Activated CD8-positive, alpha-beta memory T cell treated with anti-CD3 and anti-CD28 coated beads, Interleukin-2, amount 10 ng/mL, durations not matched to agents 7 days and 5 days (primary cell): ENCODE measurements around the gene ESRRG. TPM values are rescaled to one million over a fixed set of nuclear protein-coding genes. Genes with fewer than 3 reads are reported as not detected.
"Not testable (repeated sequence)": the region's sequence is repeated elsewhere in the genome, so short reads cannot be mapped to it uniquely, and the experiment has no call there.

Experiments
- ATAC-seq: fragments of 150-1000 bp; cut with Tn5 transposase; one replicate; pipeline ENCODE4 v1.10.0; 2021; ENCODE audit warnings: moderate library complexity
- CTCF ChIA-PET: fragments of 350-600 bp; sonication (Branson Sonifier 250); formaldehyde crosslinking; loops from one replicate; lab custom pipeline; 2021; ENCODE audit warnings: antibody characterized with exemption; lab: Charles Lee
- DNase-seq: peaks from one replicate; pipeline ENCODE4 v3.0.0-alpha.2; 2020
- H3K27ac Mint-ChIP-seq: one replicate; pipeline ENCODE4 v1.8.0; 2021; ENCODE audit warnings: mild to moderate bottlenecking, mixed read lengths
- H3K27me3 Mint-ChIP-seq: one replicate; pipeline ENCODE4 v1.8.0; 2021; ENCODE audit warnings: mixed read lengths
- H3K36me3 Mint-ChIP-seq: one replicate; pipeline ENCODE4 v1.8.0; 2021; ENCODE audit warnings: mild to moderate bottlenecking, mixed read lengths
- H3K4me1 Mint-ChIP-seq: one replicate; pipeline ENCODE4 v1.8.0; 2021; ENCODE audit warnings: mixed read lengths
- H3K4me3 Mint-ChIP-seq: one replicate; pipeline ENCODE4 v1.8.0; 2021; ENCODE audit warnings: mild to moderate bottlenecking, moderate library complexity, mixed read lengths
- H3K9me3 Mint-ChIP-seq: one replicate; pipeline ENCODE4 v1.8.0; 2022; ENCODE audit warnings: low read depth, mixed read lengths
- total RNA-seq, 2 experiments: library from RNA; stranded (reverse); gene quantifications; one replicate each; pipeline ENCODE4 v1.2.3, GENCODE V29; 2021

ESRRG gene
- total RNA-seq, 2 experiments from 2014 or later, result not detected

GRCh38 chr1:216731562-216731961, 8.3 kb upstream of the ESRRG start:
- CTCF ChIA-PET, result no interaction called here
- Mint-ChIP-seq H3K9me3 (peaks cover 3% of the 10 kb centered on the region), H3K4me3 (no peak overlapping the region), H3K36me3 (no peaks in the 10 kb centered on the region), H3K4me1 (no peaks in the 10 kb centered on the region), H3K27me3 (no peaks in the 10 kb centered on the region), H3K27ac (no peak overlapping the region)
- no peak for ATAC-seq
- no peak for DNase-seq

DNA sequence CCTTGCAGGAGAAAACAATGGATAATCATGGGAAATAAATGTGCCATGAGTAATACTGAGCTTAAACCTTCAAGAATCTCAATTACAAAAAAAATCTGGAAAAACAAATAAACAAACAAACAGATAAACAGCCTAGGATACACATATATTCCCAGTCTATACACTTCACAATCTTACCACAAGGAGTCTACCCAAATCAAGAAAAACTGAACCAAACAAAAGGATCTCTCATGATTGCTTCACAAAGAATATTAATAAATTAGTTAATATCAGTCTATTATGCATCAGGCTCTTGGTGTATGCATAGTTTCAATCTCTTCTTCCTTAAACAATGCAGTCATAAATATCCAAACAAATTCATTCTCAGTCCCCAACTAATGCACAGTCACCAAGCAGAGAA, 3.2 kb upstream of the ESRRG start:
- Mint-ChIP-seq H3K27ac (no peak overlapping the region), H3K4me3 (no peak overlapping the region), H3K27me3 (peaks cover 14% of the 10 kb centered on the region), H3K36me3 (no peaks in the 10 kb centered on the region), H3K9me3 (no peaks in the 10 kb centered on the region), H3K4me1 (no peaks in the 10 kb centered on the region)
- CTCF ChIA-PET, result no interaction called here
- ATAC-seq (no peak), DNase-seq (no peak)

DNA sequence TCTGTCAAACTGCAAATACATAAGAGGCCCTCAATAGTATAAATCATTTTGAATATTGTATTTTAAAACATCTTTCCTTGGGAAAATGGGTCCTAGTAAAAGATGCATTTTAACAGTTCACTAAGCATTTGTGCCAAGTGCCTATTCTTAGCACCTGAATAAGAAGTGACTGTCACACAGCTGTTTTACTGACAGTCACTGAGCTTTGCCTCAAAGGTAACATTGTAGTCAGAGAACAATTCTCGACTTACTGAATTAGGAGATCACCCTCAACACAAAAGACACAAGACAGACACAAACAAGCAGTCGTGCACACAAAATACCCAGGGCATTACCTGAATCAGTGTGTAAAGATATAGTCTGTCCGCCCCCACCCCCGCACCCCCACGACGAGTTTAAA, 408 bp downstream of the ESRRG start:
- ATAC-seq (no peak), DNase-seq (no peak)
- CTCF ChIA-PET, result no interaction called here
- no peaks in the 10 kb centered on the region for H3K36me3 Mint-ChIP-seq
- no peak overlapping the region for H3K4me3 Mint-ChIP-seq
- H3K9me3 Mint-ChIP-seq, result no peaks in the 10 kb centered on the region
- H3K27me3 Mint-ChIP-seq, result peaks cover 14% of the 10 kb centered on the region
- H3K4me1 Mint-ChIP-seq, result no peaks in the 10 kb centered on the region
- H3K27ac Mint-ChIP-seq, result no peak overlapping the region

DNA sequence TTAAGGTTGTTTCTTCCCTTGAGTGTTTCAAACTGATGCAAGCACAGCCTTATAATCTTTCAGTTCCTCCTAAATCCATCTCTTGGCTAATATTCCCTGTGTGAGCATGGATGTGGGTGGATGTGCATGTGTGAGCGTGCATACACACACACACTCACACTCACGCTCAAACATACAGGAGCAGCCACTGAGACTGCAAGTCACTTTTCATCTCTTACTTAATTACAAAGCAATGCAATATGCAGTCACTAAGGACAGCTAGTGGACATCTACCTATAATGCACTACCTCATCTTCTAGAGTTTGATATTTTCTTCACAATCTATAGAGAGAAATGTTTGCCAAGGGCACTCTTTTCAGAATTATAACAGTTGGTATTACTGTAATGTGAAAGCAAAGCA, 1.4 kb downstream of the ESRRG start:
- DNase-seq (no peak), ATAC-seq (no peak)
- no peaks in the 10 kb centered on the region for H3K4me1 Mint-ChIP-seq
- H3K27ac Mint-ChIP-seq, result no peak overlapping the region
- H3K4me3 Mint-ChIP-seq, result no peak overlapping the region
- peaks cover 14% of the 10 kb centered on the region for H3K27me3 Mint-ChIP-seq
- CTCF ChIA-PET, result no interaction called here
- no peaks in the 10 kb centered on the region for H3K9me3 Mint-ChIP-seq
- H3K36me3 Mint-ChIP-seq, result no peaks in the 10 kb centered on the region

GRCh38 chr1:216721062-216721461, 2.2 kb downstream of the ESRRG start:
- Mint-ChIP-seq H3K4me1 (no peaks in the 10 kb centered on the region), H3K27ac (no peak overlapping the region), H3K4me3 (no peak overlapping the region), H3K36me3 (no peaks in the 10 kb centered on the region), H3K9me3 (no peaks in the 10 kb centered on the region), H3K27me3 (peaks cover 14% of the 10 kb centered on the region)
- no peak for DNase-seq
- CTCF ChIA-PET, result no interaction called here
- ATAC-seq, result no peak

- no peak overlapping the region for H3K27ac Mint-ChIP-seq
- peaks cover 2% of the 10 kb centered on the region for H3K9me3 Mint-ChIP-seq
- ATAC-seq, result no peak
- no peak overlapping the region for H3K4me3 Mint-ChIP-seq
- no peak for DNase-seq
- CTCF ChIA-PET, result no interaction called here
- no peaks in the 10 kb centered on the region for H3K27me3 Mint-ChIP-seq
- no peaks in the 10 kb centered on the region for H3K4me1 Mint-ChIP-seq
- H3K36me3 Mint-ChIP-seq, result no peaks in the 10 kb centered on the region
These were observed 11.5 kb downstream of the ESRRG start for GRCh38 chr1:216711712-216712111.

GRCh38 chr1:216710598-216711333, 12.5 kb downstream of the ESRRG start:
- Mint-ChIP-seq H3K9me3 (peaks cover 2% of the 10 kb centered on the region), H3K36me3 (no peaks in the 10 kb centered on the region), H3K4me3 (no peak overlapping the region), H3K27me3 (no peaks in the 10 kb centered on the region), H3K4me1 (no peaks in the 10 kb centered on the region), H3K27ac (no peak overlapping the region)
- DNase-seq (no peak), ATAC-seq (no peak)
- CTCF ChIA-PET, result no interaction called here

- Mint-ChIP-seq H3K36me3 (no peaks in the 10 kb centered on the region), H3K4me3 (no peak overlapping the region), H3K27me3 (no peaks in the 10 kb centered on the region), H3K4me1 (no peaks in the 10 kb centered on the region), H3K9me3 (peaks cover 2% of the 10 kb centered on the region), H3K27ac (no peak overlapping the region)
- CTCF ChIA-PET, result no interaction called here
- ATAC-seq, result no peak
- no peak for DNase-seq
These were observed 13.2 kb downstream of the ESRRG start for GRCh38 chr1:216710055-216710454.

DNA sequence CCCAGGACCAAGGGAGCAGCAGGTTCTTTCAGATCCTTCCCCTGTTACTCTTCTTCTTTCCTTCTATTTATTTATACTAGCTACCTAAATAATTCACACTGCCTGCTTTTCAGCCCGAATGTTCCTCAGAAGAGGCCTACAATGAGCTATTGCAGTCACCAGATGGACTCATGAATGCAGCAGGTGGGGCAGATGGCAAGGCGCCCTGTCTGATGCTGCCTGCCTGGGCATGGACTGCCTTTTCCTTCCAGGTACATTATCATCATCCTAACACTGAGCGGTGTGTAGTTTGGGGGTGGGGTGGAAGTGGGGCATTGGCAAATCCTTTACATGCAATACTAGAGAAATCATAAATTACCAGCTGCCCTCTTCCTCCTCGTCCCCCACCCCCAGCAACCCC, 17.6 kb downstream of the ESRRG start:
- no peak for DNase-seq
- H3K27ac Mint-ChIP-seq, result no peak overlapping the region
- no peak for ATAC-seq

DNA sequence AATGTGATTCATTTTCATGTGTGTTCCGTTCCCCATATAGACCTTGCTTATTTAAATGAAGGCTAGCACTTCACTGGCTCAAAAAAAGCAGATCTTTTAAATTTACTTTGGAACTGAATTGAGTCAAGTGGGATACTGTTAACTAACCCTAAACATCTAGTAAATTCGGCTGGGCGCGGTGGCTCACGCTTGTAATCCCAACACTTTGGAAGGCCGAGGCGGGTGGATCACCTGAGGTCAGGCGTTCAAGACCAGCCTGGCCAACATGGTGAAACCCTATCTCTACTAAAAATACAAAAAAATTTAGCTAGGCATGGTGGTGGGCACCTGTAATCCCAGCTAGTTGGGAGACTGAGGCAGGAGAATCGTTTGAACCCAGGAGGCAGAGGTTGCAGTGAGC, 19.2 kb downstream of the ESRRG start:
- H3K4me1 Mint-ChIP-seq, DNase-seq, H3K27me3 Mint-ChIP-seq, H3K36me3 Mint-ChIP-seq, H3K9me3 Mint-ChIP-seq, H3K27ac Mint-ChIP-seq, H3K4me3 Mint-ChIP-seq, CTCF ChIA-PET, ATAC-seq: not testable (repeated sequence)

More for the DNA sequence above, 17.6 kb downstream of the ESRRG start:
- CTCF ChIA-PET, result no interaction called here
- H3K9me3 Mint-ChIP-seq, result peaks cover 2% of the 10 kb centered on the region
- H3K4me1 Mint-ChIP-seq, result no peaks in the 10 kb centered on the region
- no peaks in the 10 kb centered on the region for H3K27me3 Mint-ChIP-seq
- H3K4me3 Mint-ChIP-seq, result no peak overlapping the region
- H3K36me3 Mint-ChIP-seq, result no peaks in the 10 kb centered on the region

GRCh38 chr1:216702170-216702569, 21.1 kb downstream of the ESRRG start:
- DNase-seq (no peak), ATAC-seq (no peak)
- Mint-ChIP-seq H3K36me3 (no peaks in the 10 kb centered on the region), H3K4me1 (no peaks in the 10 kb centered on the region), H3K4me3 (no peak overlapping the region), H3K9me3 (peaks cover 5% of the 10 kb centered on the region), H3K27ac (no peak overlapping the region), H3K27me3 (no peaks in the 10 kb centered on the region)
- CTCF ChIA-PET, result no interaction called here

DNA sequence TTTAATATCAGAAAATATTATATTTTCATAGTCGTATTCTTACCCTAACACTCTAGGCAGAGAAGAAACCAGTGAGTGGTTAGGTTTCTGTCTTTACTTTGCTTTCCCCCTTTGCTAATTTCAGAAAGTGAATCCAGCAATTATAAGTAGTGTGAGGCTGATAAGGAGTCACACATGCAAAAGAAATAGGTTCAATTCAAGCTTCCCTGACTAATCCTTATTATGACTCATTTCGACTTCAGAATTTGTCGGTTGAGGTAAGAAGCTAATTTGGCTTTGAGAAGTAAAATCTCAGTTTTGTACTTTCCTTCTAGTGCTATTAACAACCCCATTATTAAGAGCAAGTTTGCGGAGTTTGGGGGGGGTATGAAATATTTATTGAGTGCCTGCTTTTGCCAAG, 22.4 kb downstream of the ESRRG start:
- Mint-ChIP-seq H3K9me3 (peaks cover 5% of the 10 kb centered on the region), H3K27ac (no peak overlapping the region), H3K4me3 (no peak overlapping the region), H3K27me3 (no peaks in the 10 kb centered on the region), H3K4me1 (no peaks in the 10 kb centered on the region), H3K36me3 (no peaks in the 10 kb centered on the region)
- no peak for ATAC-seq
- CTCF ChIA-PET, result no interaction called here
- no peak for DNase-seq

DNA sequence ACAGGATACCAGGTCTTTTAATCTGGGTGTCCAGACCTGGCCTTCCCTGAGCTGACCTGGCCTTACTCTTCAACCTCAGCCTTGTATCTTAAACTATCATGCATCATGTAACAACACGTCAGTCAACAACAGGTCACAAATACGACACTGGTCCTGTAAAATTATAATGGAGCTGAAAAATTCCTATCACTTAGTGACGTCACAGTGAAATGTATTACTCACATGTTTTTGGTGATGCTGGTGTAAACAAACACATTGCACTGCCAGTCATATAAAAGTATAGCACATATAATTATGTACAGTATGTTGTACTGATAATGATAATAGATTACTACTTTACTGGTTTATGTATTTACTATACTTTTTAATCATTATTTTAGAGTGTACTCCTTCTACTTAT, 31.5 kb downstream of the ESRRG start:
- DNase-seq (no peak), ATAC-seq (no peak)
- no peaks in the 10 kb centered on the region for H3K27me3 Mint-ChIP-seq
- no peaks in the 10 kb centered on the region for H3K36me3 Mint-ChIP-seq
- peaks cover 6% of the 10 kb centered on the region for H3K9me3 Mint-ChIP-seq
- H3K4me3 Mint-ChIP-seq, result no peak overlapping the region
- CTCF ChIA-PET, result no interaction called here
- no peaks in the 10 kb centered on the region for H3K4me1 Mint-ChIP-seq
- H3K27ac Mint-ChIP-seq, result no peak overlapping the region

DNA sequence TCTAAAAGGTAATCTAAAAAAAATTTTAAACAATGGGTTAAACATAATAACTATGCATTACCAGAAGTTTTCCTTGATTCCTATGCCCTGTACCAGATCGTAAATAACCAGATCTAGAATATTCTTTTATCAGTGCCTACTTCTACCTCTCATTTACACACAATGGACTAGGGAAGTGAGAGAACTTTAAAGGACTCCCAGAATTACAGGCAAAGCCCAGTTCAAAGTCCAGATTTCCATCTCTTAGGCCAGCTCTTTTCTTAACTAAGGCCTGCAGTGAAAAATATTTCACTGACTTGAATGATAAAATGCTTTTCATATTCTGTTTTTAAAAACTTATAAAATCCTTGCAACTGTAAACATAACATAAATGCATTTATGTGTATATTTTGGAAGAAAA, 32.6 kb downstream of the ESRRG start:
- no peak for DNase-seq
- Mint-ChIP-seq H3K27ac (no peak overlapping the region), H3K4me1 (no peaks in the 10 kb centered on the region), H3K36me3 (no peaks in the 10 kb centered on the region), H3K27me3 (no peaks in the 10 kb centered on the region), H3K9me3 (peaks cover 6% of the 10 kb centered on the region), H3K4me3 (no peak overlapping the region)
- CTCF ChIA-PET, result no interaction called here
- no peak for ATAC-seq
